Measurements from ENCODE around the gene PPFIBP2. TPM values are rescaled to one million over a fixed set of nuclear protein-coding genes. Genes with fewer than 3 reads are reported as not detected.

Gene PPFIBP2
- total RNA-seq, 1 donor: 2.2 TPM

GRCh38 chr11:7621090-7621489, 107.3 kb downstream of the PPFIBP2 start:
- DNase-seq (ENCODE audit: low read depth in 2 of 3, low spot score in 2 of 3): no peak

GRCh38 chr11:7621554-7621953, 107.8 kb downstream of the PPFIBP2 start:
- DNase-seq (ENCODE audit: low read depth in 2 of 3, low spot score in 2 of 3): no peak

GRCh38 chr11:7622721-7623120, 108.9 kb downstream of the PPFIBP2 start:
- no peak for DNase-seq (ENCODE audit: low read depth in 2 of 3, low spot score in 2 of 3)

- DNase-seq (ENCODE audit: low read depth in 2 of 3, low spot score in 2 of 3): no peak
Measured at GRCh38 chr11:7628660-7629059, 114.9 kb downstream of the PPFIBP2 start.

GRCh38 chr11:7630002-7630401, 116.2 kb downstream of the PPFIBP2 start:
- DNase-seq (ENCODE audit: low read depth in 2 of 3, low spot score in 2 of 3): no peak

- no peak for DNase-seq (ENCODE audit: low read depth in 2 of 3, low spot score in 2 of 3)
Measured at GRCh38 chr11:7632211-7632610, 118.4 kb downstream of the PPFIBP2 start.

- no peak for DNase-seq (ENCODE audit: low read depth in 2 of 3, low spot score in 2 of 3)
Measured at GRCh38 chr11:7635137-7635536, 121.3 kb downstream of the PPFIBP2 start.

GRCh38 chr11:7635708-7636107, 121.9 kb downstream of the PPFIBP2 start:
- DNase-seq (ENCODE audit: low read depth in 2 of 3, low spot score in 2 of 3): no peak

GRCh38 chr11:7636350-7636749, 122.6 kb downstream of the PPFIBP2 start:
- DNase-seq (ENCODE audit: low read depth in 2 of 3, low spot score in 2 of 3): no peak

GRCh38 chr11:7637447-7638157, 123.8 kb downstream of the PPFIBP2 start:
- no peak for DNase-seq (ENCODE audit: low read depth in 2 of 3, low spot score in 2 of 3)

GRCh38 chr11:7638710-7639642, 125.2 kb downstream of the PPFIBP2 start:
- DNase-seq (ENCODE audit: low read depth in 2 of 3, low spot score in 2 of 3): no peak

- no peak for DNase-seq (ENCODE audit: low read depth in 2 of 3, low spot score in 2 of 3)
Measured at GRCh38 chr11:7639643-7640025, 125.8 kb downstream of the PPFIBP2 start.

- no peak for DNase-seq (ENCODE audit: low read depth in 2 of 3, low spot score in 2 of 3)
Measured at GRCh38 chr11:7640816-7641215, 127.0 kb downstream of the PPFIBP2 start.

- DNase-seq (ENCODE audit: low read depth in 2 of 3, low spot score in 2 of 3): no peak
Measured at GRCh38 chr11:7642747-7643146, 128.9 kb downstream of the PPFIBP2 start.

- no peak for DNase-seq (ENCODE audit: low read depth in 2 of 3, low spot score in 2 of 3)
Measured at GRCh38 chr11:7643314-7643713, 129.5 kb downstream of the PPFIBP2 start.

- DNase-seq (ENCODE audit: low read depth in 2 of 3, low spot score in 2 of 3): no peak
Measured at GRCh38 chr11:7645206-7645605, 131.4 kb downstream of the PPFIBP2 start.

- no peak for DNase-seq (ENCODE audit: low read depth in 2 of 3, low spot score in 2 of 3)
Measured at GRCh38 chr11:7646866-7647265, 133.1 kb downstream of the PPFIBP2 start.

GRCh38 chr11:7648264-7648663, 134.5 kb downstream of the PPFIBP2 start:
- no peak for DNase-seq (ENCODE audit: low read depth in 2 of 3, low spot score in 2 of 3)

- DNase-seq (ENCODE audit: low read depth in 2 of 3, low spot score in 2 of 3): peak in 2 of 3 donors; percentile 26 to 45
Measured at GRCh38 chr11:7651140-7651551, 137.3 kb downstream of the PPFIBP2 start.

GRCh38 chr11:7651700-7652099, 137.9 kb downstream of the PPFIBP2 start:
- no peak for DNase-seq (ENCODE audit: low read depth in 2 of 3, low spot score in 2 of 3)

- DNase-seq (ENCODE audit: low read depth in 2 of 3, low spot score in 2 of 3): no peak
Measured at GRCh38 chr11:7654195-7654705, 140.5 kb downstream of the PPFIBP2 start.

All from hematopoietic multipotent progenitor cell (in vitro differentiated cells).